ENCODE results near the gene PPP6R2.

PPP6R2 gene

DNA sequence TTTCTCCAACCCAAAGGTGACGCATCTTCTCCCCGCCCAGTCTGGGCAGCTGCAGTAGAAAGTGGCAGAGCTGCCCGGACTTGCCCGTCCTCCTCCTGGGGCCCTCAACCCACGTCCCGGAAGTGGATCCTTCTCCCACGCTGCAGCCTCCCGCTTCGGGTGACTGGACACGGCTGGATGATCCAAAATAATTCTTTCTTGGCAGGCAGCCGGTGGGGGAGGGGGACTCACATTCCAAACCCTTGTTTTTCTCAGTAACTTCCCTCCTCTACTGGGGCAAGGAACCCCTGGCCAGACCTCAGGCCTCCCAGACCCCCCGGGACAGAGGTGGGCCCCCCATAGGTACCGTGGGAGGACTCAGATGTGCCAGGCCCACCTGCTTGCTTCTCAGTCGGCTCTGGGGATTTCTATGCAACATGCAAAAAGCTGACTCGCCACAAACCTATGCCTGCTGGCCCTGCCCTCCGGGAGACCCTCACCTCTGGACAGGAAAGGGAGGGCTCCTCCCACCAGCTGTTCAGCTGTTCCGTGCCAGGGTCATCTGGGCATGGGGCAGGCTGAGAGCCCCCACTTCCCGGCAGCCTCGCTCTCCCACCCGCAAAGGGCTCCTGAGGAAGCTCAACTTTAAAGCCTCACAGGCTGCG, 37.1 kb upstream of the PPP6R2 start:
- DNase-seq: peak in 1 of 2 experiments; percentile 11

DNA sequence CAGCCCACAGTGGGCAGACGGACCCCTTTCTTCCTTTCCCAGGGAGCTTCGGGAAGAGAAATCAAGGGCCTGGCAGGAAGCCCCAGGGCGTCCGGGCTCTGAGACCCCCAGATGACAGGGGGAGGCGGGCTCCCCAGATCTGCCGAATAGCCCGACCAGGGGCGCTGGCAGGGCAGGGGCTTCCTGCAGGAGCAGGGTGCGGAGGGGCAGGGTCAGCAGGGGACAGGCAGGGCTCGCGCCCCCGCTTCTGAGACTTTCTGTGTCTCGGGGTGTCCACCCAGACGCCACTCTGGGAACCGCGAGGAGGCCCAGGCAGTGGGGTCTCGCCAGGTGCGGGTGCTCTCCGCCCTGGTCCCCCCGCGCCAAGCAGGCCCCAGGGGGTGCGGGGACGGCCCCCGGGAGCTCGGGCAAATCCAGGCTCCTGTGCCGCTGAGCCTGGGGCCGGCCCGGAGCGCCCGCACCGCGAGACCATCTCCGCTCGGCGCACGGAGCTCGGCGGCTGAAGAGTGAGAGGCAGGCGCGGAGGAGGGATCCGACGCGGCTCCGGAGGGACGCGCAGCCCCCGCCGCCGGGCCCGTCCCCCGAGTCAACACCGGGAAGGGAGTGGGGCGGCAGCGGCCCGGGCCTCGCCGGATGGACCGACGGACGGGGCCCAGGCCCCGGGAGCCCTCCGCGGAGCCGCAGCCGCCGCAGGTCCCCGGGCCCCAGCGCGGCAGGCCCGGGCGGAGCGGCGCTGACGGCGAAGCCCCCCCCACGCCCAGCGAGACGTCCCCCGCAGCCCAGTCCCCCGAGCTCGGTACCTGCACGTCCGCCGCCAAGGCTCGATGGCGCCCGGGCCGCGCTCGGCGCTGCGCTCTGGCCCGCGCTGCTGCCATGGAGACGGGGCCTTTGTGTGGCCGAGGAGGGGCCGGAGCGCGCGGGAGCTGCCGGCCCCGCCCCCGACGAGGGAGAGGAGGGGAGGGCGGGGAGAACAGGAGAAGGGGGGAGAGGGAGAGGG, 36.1 kb upstream of the PPP6R2 start, which contains the start of gene PLXNB2:
Gene PLXNB2, minus strand, starts transcription at position 894 of the 997 bp plus-strand sequence. CDS start 17,062 bp downstream, outside the sequence.
- no peak for DNase-seq

DNA sequence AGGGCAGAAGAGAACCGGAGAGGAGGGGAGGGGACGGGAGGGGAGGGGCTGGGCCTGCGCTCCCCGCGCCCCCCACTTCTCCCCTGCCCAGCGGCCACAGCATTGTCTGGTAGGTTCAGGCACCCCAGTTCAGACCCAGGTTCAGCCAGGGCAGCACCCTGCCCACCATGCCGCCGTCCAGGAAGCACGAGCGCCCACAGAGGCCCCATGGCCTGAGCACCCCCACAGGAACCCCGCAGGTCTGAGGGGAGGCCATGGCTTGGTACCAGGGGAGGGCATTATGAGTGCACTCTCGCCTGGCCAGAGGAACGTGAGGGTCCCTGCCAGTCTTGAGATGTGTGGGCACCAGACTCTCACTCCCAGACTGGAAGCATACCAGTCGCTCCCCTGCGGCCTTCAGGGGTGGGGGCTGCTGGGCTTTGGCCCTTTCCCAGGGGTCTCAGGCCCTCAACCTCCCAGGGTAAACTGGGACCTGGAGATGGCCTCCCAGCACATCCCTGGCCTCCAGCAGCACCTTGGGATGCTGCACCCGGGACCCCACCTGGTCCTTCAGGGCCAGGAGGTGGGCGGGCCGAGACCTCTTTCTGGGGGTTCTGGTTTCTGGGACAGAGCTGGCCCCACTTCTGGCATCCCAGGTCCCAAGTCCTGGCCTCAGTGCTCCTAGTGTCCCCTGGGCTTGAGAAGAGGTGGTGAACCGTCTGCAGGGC, 35.1 kb upstream of the PPP6R2 start:
- no peak for DNase-seq

DNA sequence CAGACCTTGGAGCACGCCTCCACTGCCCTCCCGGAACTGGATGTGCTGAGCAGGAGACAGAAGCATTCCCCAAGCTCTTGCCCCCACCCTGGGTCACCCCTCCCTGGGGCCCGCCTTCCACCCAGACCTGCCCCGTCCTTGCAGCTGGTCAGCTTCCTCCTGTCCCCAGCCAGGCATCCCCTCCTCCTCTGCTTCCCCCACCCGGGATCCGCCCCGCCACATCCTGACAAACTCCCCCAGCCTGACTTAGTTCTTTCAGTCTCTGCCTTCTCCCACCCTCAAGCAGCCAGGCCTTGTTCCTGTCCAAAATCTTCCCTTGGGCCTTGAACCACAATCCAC, 34.6 kb upstream of the PPP6R2 start:
- no peak for DNase-seq

DNA sequence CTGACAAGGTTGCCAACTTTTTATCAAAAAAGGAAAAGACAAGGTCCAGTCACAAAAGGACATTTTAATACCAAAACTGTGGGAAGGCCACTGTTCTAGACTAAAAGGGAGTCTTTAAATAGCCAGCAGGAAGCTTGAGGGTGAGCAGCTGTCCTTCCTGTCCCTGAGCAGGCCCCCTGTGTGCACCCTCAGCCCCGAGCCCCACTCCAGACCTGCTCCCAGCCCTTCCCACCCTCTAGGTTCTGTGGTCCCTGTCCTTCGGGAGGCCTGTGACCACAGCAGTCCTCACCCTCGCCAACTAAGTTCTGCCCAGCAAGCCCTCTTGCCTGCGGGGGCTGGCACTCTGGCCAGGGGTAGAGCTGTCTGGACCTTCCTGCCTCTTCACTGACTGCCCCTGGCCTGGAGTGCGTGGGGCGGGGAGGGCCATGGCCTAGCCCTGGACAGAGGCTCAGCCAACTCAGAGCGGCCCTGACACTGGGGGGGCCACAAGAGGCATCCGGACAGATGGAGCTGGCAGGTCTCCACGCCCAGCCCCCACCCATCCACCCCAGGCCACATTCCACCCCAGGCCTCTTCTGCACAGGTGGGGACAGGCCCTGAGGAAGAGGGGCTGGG, 34.0 kb upstream of the PPP6R2 start:
- no peak for DNase-seq

DNA sequence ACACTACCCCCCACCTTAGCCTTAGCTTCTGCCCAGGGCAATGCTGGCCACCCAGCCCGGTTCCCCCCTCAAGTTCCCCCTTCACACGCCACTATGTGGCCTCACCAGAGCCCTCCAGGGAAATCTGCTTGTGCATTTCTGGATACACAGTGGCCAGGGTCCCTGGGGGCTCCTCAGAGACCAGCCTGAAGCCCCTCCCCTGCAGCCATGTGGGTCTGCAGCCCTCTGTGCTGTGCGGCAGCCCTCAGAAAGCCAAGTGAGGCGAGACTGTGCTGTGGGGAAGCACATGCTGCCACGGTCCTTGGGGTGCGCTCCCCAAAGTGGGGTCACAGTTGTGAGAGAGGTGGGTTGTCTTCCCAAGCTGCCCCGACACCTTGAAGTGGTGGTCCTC, 33.5 kb upstream of the PPP6R2 start:
- no peak for DNase-seq

DNA sequence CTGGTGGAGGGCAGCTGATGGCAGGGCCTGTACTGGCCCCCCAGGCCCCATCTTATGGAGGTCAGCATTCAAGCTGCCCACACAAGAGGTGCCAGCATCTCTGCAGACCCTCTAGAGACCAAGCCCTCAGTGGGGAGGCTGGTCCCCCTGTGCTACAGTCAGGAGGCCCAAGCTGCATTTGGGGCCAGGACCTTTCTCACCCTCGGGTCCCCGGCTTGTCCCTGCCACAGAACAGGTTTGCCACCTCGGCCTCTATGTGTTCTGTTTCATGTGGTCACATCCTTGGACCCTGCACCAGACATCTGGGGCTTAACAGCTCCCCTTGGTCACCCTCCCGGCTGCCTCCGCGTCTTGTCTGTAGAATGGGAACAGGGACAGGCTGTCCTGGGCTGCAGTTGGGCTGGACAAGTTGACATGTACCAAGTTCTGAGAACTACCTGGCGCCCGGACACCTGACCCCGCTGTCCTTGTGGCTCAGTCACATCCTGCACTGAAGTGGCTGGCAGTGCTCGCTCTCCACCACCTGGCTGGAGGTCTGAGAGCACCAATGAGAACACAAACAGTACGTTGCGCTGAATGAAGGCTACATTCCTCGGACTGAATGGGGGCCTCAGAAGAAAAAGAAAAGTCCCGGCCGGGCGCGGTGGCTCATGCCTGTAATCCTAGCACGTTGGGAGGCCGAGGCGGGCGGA, 33.0 kb upstream of the PPP6R2 start:
- DNase-seq: no peak

DNA sequence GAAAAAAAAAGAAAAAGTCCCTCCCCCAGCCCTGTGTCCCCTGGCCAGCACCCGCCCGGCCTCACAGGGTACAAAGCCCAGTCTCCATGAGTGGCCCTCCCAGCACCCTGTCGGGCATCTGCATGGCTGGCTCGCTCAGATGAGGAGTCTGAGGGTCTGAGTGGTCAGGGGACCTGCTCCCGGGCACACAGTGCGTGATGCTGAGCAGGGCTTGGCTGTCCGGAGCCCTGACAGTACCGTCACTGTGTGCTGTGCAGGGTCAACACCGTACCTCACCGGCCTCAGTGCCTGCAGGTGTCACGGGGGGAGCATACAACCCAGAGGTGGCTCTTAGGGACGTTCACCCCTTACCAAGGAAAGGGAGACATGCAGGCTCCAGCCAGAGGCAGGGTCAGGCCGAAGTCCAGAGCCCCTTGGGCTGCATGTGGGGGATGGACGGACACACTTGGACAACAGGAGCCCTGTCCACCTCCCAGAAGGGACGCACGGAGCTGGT, 32.1 kb upstream of the PPP6R2 start:
- no peak for DNase-seq

DNA sequence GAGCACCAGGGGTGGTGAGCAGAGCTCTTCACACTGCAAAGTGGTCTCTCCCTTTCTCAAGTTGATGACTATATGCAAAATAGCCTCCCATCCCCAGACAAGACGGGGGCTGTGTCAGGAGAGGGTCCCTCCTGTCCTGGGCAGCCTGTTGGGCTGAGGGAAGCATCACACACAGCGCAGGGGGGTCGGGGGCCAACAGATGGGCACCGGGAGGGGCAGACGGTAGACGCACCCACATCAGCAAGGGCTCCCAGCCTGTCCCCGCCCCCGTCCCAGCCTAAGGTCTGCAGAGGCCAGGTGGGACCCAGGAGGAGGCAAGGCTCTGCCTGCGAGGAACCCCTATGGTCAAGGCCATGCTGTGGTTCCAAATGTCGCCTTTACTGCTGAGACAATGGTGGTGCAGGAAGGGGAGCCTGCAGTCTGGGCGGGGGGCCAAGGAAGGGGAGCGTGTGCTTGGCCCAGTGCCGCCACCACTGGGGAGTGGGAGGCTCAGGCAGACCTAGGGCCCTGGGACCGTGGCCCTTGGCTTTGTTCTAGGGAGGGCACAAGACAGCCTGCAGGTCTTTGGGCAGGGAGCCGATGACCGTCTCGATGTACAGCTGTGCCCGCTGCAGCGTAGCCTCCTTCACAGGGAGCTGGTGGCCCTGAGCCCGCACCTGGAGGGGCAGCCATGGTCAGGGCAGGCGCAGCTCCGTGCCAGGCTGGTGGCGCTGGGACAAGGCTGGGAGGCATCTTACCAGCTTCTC, 31.3 kb upstream of the PPP6R2 start:
- DNase-seq: no peak

DNA sequence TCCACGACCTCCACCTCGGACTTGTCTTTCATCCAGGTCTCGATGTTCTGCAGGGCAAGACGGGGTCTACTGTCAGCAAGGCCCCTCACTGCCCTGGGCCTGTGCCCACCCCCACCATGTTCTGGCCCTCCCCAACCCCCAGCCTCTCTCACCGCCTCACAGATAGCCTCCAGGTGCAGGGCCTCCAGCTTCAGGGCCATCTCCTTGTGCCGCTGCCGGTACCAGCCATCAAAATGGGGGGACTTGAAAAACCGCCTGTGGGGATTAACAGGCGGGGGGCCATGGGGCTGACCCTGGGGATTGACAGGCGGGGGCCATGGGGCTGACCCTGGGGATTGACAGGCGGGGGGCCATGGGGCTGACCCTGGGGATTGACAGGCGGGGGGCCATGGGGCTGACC, 30.8 kb upstream of the PPP6R2 start:
- DNase-seq: no peak

DNA sequence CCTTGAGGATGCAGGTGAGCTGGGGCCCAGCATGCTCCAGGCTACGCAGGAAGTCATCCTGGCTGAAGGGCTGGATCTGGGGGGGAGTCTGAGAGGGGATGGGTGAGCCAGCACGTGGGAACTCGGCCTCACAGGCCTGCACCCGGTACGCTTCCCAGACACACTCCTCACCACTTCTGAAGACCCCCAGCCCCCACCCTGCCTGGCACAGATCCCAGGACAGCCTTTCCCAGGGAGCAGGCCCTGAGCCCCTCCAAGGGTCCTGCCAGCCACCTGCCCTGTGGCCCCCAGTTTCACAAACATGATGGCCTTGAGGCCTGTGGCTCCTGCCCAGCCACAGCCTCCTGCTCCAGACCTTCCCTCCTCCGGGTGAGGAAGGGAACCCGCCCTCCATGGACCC, 30.1 kb upstream of the PPP6R2 start:
- DNase-seq: no peak

DNA sequence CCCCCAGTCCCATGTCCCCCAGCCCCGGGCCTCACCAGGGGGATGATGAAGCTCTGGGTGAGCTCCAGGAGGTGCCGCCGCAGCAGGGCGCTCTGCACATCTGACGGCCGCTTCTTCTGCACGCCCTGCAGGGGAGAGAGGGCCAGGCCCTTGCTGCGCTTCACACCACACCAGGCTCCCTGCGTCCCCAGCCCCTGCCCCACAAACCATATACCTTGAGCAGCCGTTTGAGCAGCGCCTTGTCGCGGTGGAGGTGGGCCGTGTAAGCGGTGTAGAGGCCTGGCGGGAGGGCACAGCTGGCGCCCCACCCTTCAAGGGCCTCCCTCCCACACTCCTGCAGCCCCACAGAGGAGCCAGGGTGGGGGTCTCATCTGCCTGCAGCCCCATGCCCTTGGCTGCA, 29.5 kb upstream of the PPP6R2 start:
- no peak for DNase-seq

DNA sequence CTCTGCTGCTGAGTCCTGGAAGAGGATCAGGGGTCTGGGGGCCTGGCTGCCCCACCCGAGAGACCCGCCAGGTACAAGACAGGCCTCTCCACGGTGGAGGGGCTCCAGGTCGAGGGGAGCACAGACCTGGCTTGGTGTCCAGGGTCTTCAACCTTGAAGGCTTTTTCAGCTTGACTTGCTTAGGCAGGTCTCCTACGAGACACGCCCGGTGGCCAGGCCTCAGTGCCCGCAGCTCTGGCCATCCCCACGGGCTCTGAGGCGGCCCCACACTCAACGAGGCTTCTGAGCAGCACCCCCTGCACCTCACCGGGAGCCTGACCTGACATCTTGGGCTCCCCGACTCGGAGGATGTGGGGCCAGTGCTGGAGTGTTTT, 29.1 kb upstream of the PPP6R2 start:
- DNase-seq: no peak

DNA sequence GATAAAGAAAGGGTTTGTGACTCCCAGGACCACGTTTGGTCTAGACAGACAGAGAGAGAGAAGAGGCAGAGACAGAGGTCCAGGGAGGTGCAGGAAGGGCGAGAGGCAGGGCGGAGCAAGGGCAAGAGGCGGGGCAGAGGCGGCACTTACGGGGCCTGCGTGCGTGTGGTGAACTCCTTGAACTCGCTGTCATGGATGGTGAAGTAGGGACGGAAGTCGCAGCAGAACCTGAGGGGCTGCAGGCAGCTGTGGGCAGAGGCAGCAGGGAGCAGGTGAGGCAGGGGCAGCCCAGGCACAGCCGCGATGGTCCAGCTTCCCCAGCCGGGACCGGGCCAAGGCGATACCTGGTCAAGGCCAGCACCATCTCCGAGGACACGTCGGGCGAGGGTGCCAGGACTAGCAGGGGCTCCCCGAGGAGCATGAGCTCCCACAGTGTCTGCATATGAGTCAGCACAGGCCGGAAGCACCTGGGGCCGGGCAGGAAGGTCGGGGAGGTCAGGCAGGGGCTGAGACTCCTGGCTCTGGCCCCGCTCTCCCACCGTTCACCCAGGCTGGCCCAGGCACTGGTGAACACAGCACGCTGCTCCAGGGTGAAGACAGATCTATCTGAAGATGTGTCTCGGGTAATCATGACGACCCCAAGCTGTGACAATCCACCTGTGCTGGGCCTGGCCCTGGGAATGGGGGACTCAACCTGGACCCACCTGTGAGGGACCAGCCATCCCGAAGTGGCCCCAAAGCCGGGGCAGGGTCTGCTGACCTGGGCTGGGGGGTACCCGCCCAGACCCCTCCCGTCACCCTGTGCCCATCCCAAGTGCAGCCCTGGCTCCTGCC, 28.5 kb upstream of the PPP6R2 start:
- peak; percentile 35 to 42 for DNase-seq

DNA sequence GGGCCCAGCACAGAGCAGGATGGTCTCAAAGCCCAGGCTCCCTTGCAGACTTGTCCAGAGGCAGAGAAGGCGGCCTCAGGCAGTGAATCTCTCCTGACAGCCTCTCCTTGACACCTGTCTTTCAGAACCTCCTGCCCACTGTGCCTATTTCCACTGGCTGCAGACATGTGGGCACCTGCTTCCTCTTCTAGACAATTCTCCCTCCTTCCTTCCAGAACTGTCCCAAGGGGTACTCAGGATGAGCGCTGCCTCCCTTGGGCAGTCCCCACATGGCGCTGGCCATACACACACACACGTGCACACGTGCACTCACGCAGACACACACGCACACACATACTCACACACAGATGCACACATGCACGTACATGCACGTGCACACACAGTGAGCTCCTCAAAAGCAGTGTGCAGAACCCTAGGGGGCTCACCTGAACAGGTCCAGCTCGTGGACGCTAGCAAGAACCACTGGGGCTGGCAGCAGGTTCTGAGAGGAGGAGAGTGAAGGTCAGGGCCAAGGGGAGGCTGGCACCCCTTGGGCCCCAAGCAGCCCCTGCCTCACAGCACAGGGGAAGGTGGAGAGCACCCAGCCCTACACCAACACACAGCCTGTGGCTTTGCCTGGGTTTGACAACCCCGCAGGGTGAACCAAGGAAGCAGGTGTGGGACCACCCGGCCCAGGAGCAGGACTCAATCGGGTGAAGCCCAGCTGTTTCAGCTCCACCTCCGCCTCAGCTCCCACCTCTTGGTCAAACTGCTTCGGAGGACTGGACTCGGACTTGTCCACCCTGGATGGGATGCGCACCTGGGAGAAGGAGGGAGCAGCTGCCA, 27.6 kb upstream of the PPP6R2 start:
- DNase-seq: no peak

DNA sequence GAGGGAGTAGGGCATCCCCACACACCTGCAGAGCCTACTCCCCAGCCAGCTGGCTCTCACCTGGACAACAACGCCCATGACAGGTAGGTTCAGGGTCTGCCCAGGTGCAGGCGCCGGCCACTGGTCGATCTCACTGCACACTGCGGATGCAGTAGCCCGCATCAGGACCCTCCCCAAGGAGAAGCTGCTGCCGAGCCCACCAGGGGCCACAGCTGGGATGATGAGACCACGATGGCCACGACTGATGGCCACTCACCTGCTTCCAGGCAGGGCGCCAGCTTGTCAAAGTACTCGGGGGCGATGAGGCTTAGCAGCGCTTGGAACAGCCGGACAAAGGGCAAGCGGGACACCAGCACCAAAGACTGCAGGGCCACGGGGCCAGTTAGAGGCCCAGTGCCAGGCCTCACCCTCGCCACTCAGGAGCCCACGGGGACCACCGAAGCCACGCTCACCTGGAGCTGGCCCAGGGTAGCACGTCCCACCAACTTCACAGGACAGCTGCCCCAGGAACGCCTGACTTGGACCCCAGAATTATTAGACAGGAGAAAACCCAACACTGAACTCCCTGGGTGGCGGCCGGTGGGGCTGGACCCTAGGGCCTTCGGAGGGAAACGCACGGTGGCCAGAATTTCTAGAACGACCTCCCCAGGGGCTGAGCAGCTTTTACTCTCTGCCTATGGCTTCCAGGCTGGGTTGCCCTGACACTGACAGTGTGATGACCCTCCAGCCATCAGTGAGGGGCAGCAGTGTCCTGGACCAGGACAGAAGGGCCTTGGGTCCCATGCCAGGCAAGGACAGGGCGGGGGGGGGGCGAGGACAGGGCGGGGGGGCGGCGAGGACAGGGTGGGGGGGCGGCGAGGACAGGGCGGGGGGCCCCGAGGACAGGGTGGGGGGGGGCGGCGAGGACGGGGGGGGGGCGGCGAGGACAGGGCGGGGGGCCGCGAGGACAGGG, 26.7 kb upstream of the PPP6R2 start:
- no peak for DNase-seq

DNA sequence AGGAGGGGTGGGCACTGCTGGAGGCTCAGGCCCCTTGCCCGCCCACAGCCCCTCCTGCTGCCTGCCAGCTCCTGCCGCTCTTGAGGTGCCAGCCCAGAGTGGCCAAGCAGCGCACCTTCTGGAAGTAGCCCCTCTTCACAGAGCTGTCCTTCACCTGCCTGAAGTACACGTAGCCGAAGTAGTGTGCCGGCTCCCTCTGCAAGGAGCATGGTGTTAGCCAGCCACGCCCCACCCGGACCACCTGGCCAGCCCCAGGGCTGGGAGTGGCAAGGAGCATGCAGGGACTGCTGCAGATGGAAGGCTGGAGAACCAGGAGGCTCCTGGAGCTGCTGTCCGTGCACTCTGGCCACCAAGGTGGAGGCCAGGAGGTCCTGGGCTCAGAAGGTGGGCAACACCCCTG, 25.9 kb upstream of the PPP6R2 start:
- no peak for DNase-seq

DNA sequence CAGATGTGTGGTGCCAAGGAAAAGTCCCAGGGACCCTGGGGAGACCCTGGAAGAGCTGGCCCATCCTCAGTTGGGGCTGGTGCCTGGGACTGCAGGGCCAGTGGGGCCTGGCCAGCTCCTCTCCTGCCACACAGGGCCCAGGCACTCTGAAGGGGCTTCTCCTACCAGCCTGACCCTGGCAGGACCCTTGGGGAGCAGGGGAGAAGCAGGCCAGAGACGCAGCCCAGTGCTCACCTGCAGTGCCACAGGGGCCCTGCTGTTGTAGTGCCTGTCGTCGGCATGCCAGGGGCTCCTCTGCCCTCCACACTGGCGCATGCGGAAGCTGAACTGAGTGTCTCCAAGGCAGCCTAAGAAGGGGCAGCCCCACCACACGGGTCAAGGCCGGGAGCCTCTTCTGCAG, 25.5 kb upstream of the PPP6R2 start:
- DNase-seq: no peak

DNA sequence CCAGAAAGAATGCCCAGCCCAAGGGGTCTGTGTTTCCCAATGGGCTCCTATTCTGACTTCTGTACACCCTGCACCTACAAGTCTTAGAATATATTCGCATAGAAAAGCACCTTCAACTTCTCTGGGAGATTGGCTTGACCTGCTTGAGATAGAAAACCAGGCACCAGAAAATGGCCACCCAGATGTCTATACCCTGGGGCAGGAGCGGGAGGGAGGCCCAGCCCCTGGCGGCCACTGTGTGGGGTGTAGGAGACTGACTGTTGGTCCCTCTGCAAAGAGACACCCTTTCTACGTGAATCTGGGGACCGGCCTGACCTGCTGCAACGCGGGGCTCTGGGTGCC, 24.8 kb upstream of the PPP6R2 start:
- DNase-seq: no peak
